ENCODE results near the gene TLR9. TPM values are rescaled to one million over a fixed set of nuclear protein-coding genes. Genes with fewer than 3 reads are reported as not detected.

Gene TLR9
- total RNA-seq, 1 experiment from 2014 or later = not detected

GRCh38 chr3:52183786-52184445 is 41.5 kb downstream of the TLR9 start:
- DNase-seq (ENCODE audit: low read depth, low spot score) (no peak), ATAC-seq (no peak)
- in situ Hi-C loops (cut with HindIII; ENCODE audit: low pct_unique_long_range_greater_than_20kb, low sequenced_read_pairs) = no loop called here
- no peaks in the 10 kb centered on the region for H3K4me1 ChIP-seq (ENCODE audit: control insufficient read depth, insufficient read depth, low read length)
- no TSS peak for BruUV-seq (replicated peaks)
- TF ChIP-seq TCF7L2 (IDR thresholded peaks at IDR 0.05; ENCODE audit: low read depth, low read length) = no peak
- TF ChIP-seq CTCF (IDR thresholded peaks at IDR 0.05) = no peak
- TF ChIP-seq SIN3A (IDR thresholded peaks at IDR 0.05; ENCODE audit: borderline replicate concordance, insufficient read depth, low read depth, low read length) = no peak
- no peak for TF ChIP-seq POLR2AphosphoS5 (IDR thresholded peaks at IDR 0.05; ENCODE audit: low read depth, low read length)
- no peak for TF ChIP-seq REST (IDR thresholded peaks at IDR 0.05; ENCODE audit: insufficient read depth in 1 of 2, low read depth in 2 of 2, low read length in 1 of 2)
- intact Hi-C loops (cut with micrococcal nuclease; ENCODE audit: unreplicated experiment) = no loop called here
- H3K9me3 ChIP-seq (ENCODE audit: control insufficient read depth, insufficient read depth, low read depth, low read length) = no peaks in the 10 kb centered on the region
- H3K27ac ChIP-seq (ENCODE audit: low read length) = no peak overlapping the region
- CTCF ChIA-PET = no interaction called here
- H3K36me3 ChIP-seq (ENCODE audit: control insufficient read depth, insufficient read depth, low read length) = no peaks in the 10 kb centered on the region
- POLR2A ChIA-PET = no interaction called here
- H3K27me3 ChIP-seq (ENCODE audit: control insufficient read depth, insufficient read depth, low read length) = no peaks in the 10 kb centered on the region
- no peak overlapping the region for H3K4me3 ChIP-seq (ENCODE audit: low read depth in 2 of 2, low read length in 2 of 2)

GRCh38 chr3:52182691-52183090 is 42.8 kb downstream of the TLR9 start:
- no peak for DNase-seq (ENCODE audit: low read depth, low spot score)
- TF ChIP-seq REST (IDR thresholded peaks at IDR 0.05; ENCODE audit: insufficient read depth in 1 of 2, low read depth in 2 of 2, low read length in 1 of 2) = no peak
- CTCF ChIA-PET = no interaction called here
- POLR2A ChIA-PET = interaction anchor here (0.6 kb wide), 1 partner anchor 219 kb away, joined by 4 read pairs; no protein-coding TSS in a partner anchor
- H3K27me3 ChIP-seq (ENCODE audit: control insufficient read depth, insufficient read depth, low read length) = no peaks in the 10 kb centered on the region
- no peak for ATAC-seq
- in situ Hi-C loops (cut with HindIII; ENCODE audit: low pct_unique_long_range_greater_than_20kb, low sequenced_read_pairs) = no loop called here
- no peaks in the 10 kb centered on the region for H3K36me3 ChIP-seq (ENCODE audit: control insufficient read depth, insufficient read depth, low read length)
- no peak overlapping the region for H3K27ac ChIP-seq (ENCODE audit: low read length)
- intact Hi-C loops (cut with micrococcal nuclease; ENCODE audit: unreplicated experiment) = no loop called here
- no TSS peak for BruUV-seq (replicated peaks)
- no peak overlapping the region for H3K4me3 ChIP-seq (ENCODE audit: low read depth in 2 of 2, low read length in 2 of 2)
- H3K4me1 ChIP-seq (ENCODE audit: control insufficient read depth, insufficient read depth, low read length) = no peaks in the 10 kb centered on the region
- no peaks in the 10 kb centered on the region for H3K9me3 ChIP-seq (ENCODE audit: control insufficient read depth, insufficient read depth, low read depth, low read length)
